ENCODE measurements around the gene ZGLP1. TPM values are rescaled to one million over a fixed set of nuclear protein-coding genes. Genes with fewer than 3 reads are reported as not detected.

ZGLP1 gene
- total RNA-seq, 6 experiments from 2014 or later: 0.62 to 4.4 (median 1.5) TPM

- no peaks in the 10 kb centered on the region for H3K9me3 ChIP-seq
- under 1% methylated on average over 15 of the region's 55 CpGs for WGBS (ENCODE audit: insufficient coverage, low coverage, low lambda C conversion rate, missing lambda C conversion rate)
- peaks cover 0 to 34% (median 12%) of the 10 kb centered on the region in 4 donors for H3K36me3 ChIP-seq
- intact Hi-C loops (cut with DNase I): no loop called here
- no peak for TF ChIP-seq CTCF (IDR thresholded peaks at IDR 0.05)
- peak; percentile 27 for TF ChIP-seq POLR2A (IDR thresholded peaks at IDR 0.05)
- ATAC-seq (peak; percentile 85 to 93 (median 92)), DNase-seq (peak; percentile 91 to 94 (median 93))
- no peak within 1 kb of the TSS for H3K27ac ChIP-seq
- no peaks in the 10 kb centered on the region for H3K27me3 ChIP-seq
- peak within 1 kb of the TSS; percentile 80 to 90 (median 82) for H3K4me3 ChIP-seq
- peaks cover 0 to 6% (median 2%) of the 10 kb centered on the region in 4 donors for H3K4me1 ChIP-seq
These were observed 6.0 kb upstream of the ZGLP1 start, which contains the start of gene FDX2 for GRCh38 chr19:10315335-10316214. TSS of gene FDX2 (minus strand) at chr19:10316015. CDS start at chr19:10315996, 19 bp downstream.

- 78% methylated on average over 5 of the region's 5 CpGs for WGBS (ENCODE audit: insufficient coverage, low coverage, low lambda C conversion rate, missing lambda C conversion rate)
- ATAC-seq (no peak), DNase-seq (no peak)
- H3K4me1 ChIP-seq: no peaks in the 10 kb centered on the region
- intact Hi-C loops (cut with DNase I): no loop called here
- peaks cover 0 to 5% (median 0%) of the 10 kb centered on the region in 4 donors for H3K36me3 ChIP-seq
- no peaks in the 10 kb centered on the region for H3K27me3 ChIP-seq
- H3K27ac ChIP-seq: no peak overlapping the region
- no peaks in the 10 kb centered on the region for H3K9me3 ChIP-seq
- no peak overlapping the region for H3K4me3 ChIP-seq
- TF ChIP-seq POLR2A (IDR thresholded peaks at IDR 0.05) (no peak), CTCF (IDR thresholded peaks at IDR 0.05) (no peak)
These were observed 3.3 kb downstream of the ZGLP1 start for GRCh38 chr19:10306327-10306726.

GRCh38 chr19:10305139-10305806 lies 4.3 kb downstream of the ZGLP1 start:
- no peaks in the 10 kb centered on the region for H3K4me1 ChIP-seq
- peak; percentile 38 to 62 (median 52) for ATAC-seq
- peaks cover 0 to 5% (median 0%) of the 10 kb centered on the region in 4 donors for H3K36me3 ChIP-seq
- intact Hi-C loops (cut with DNase I): no loop called here
- H3K9me3 ChIP-seq: no peaks in the 10 kb centered on the region
- peak in 1 of 3 donors; percentile 49 for DNase-seq
- no peak for TF ChIP-seq POLR2A (IDR thresholded peaks at IDR 0.05)
- TF ChIP-seq CTCF (IDR thresholded peaks at IDR 0.05): no peak
- no peak overlapping the region for H3K4me3 ChIP-seq
- no peak overlapping the region for H3K27ac ChIP-seq
- 67% methylated on average over 5 of the region's 17 CpGs for WGBS (ENCODE audit: insufficient coverage, low coverage, low lambda C conversion rate, missing lambda C conversion rate)
- H3K27me3 ChIP-seq: no peaks in the 10 kb centered on the region

- Histone ChIP-seq H3K27ac (no peak overlapping the region), H3K36me3 (no peaks in the 10 kb centered on the region), H3K9me3 (no peaks in the 10 kb centered on the region), H3K4me1 (peaks cover 0 to 4% (median 0%) of the 10 kb centered on the region in 4 donors), H3K4me3 (no peak overlapping the region), H3K27me3 (peaks cover 4 to 6% of the 10 kb centered on the region in 2 donors)
- TF ChIP-seq CTCF (IDR thresholded peaks at IDR 0.05) (no peak), POLR2A (IDR thresholded peaks at IDR 0.05) (no peak)
- no peak for DNase-seq
- intact Hi-C loops (cut with DNase I): no loop called here
- 26% methylated on average over 10 of the region's 14 CpGs for WGBS (ENCODE audit: insufficient coverage, low coverage, low lambda C conversion rate, missing lambda C conversion rate)
- ATAC-seq: peak; percentile 27 to 57 (median 48)
These were observed 9.8 kb downstream of the ZGLP1 start for GRCh38 chr19:10299545-10300458.
